Neural progenitor cell (in vitro differentiated cells): ENCODE data around the gene STOML2. TPM values are rescaled to one million over a fixed set of nuclear protein-coding genes. Genes with fewer than 3 reads are reported as not detected.

Experiments used
- DNase-seq: peaks from one replicate; pipeline ENCODE4 v3.0.0-alpha.2; 2016; ENCODE audit warnings: low spot score
- H2AFZ ChIP-seq: fragments of 200-600 bp; sonication (generic); replicated peaks from 2 replicates; pipeline ENCODE4 v1.6.1; 2016; ENCODE audit warnings: antibody characterized with exemption
- H3F3A ChIP-seq: fragments of 200-600 bp; sonication (generic); 2 replicates; pipeline ENCODE4 v1.6.1; 2016; ENCODE audit warnings: antibody characterized with exemption, low read depth
- H3K27ac ChIP-seq: fragments of 200-600 bp; sonication (generic); 2 replicates; pipeline ENCODE4 v1.5.1; 2016; ENCODE audit warnings: mild to moderate bottlenecking
- H3K27me3 ChIP-seq: fragments of 200-600 bp; sonication (generic); 2 replicates; pipeline ENCODE4 v1.6.1; 2016; ENCODE audit warnings: mild to moderate bottlenecking, moderate library complexity
- H3K36me3 ChIP-seq: fragments of 200-600 bp; sonication (generic); 2 replicates; pipeline ENCODE4 v1.5.1; 2016
- H3K4me1 ChIP-seq: fragments of 200-600 bp; sonication (generic); 2 replicates; pipeline ENCODE4 v1.6.1; 2016; ENCODE audit warnings: mixed run types
- H3K4me2 ChIP-seq: fragments of 200-600 bp; sonication (generic); 2 replicates; pipeline ENCODE4 v1.6.1; 2016
- H3K4me3 ChIP-seq: fragments of 200-600 bp; sonication (generic); 2 replicates; pipeline ENCODE4 v1.5.1; 2016
- H3K79me2 ChIP-seq: fragments of 200-600 bp; sonication (generic); 2 replicates; pipeline ENCODE4 v1.6.1; 2016; ENCODE audit warnings: low read depth
- H3K9ac ChIP-seq: fragments of 200-600 bp; sonication (generic); 2 replicates; pipeline ENCODE4 v1.6.1; 2016
- H3K9me3 ChIP-seq: fragments of 200-600 bp; sonication (generic); 2 replicates; pipeline ENCODE4 v1.5.1; 2016; ENCODE audit warnings: low read depth
- H4K20me1 ChIP-seq: fragments of 200-600 bp; sonication (generic); 2 replicates; pipeline ENCODE4 v1.6.1; 2016; ENCODE audit warnings: low read depth
- H3K27ac Mint-ChIP-seq: 3 replicates; pipeline ENCODE4 v1.8.0; 2021; ENCODE audit warnings: mixed read lengths
- H3K27me3 Mint-ChIP-seq: 2 replicates; pipeline ENCODE4 v1.8.0; 2022; ENCODE audit warnings: low read depth, mild to moderate bottlenecking, inconsistent platforms, moderate library complexity, mixed read lengths; ENCODE audit not compliant: insufficient read depth
- H3K36me3 Mint-ChIP-seq: 3 replicates; pipeline ENCODE4 v1.8.0; 2021; ENCODE audit warnings: mixed read lengths
- H3K4me1 Mint-ChIP-seq: 3 replicates; pipeline ENCODE4 v1.8.0; 2021; ENCODE audit warnings: mixed read lengths
- H3K4me3 Mint-ChIP-seq: 3 replicates; pipeline ENCODE4 v1.8.0; 2021; ENCODE audit warnings: mild to moderate bottlenecking, moderate library complexity, mixed read lengths
- H3K9me3 Mint-ChIP-seq: 3 replicates; pipeline ENCODE4 v1.8.0; 2020; ENCODE audit warnings: mixed read lengths
- CTCF ChIP-seq: fragments of 200-600 bp; sonication (generic); IDR thresholded peaks from 2 replicates; pipeline ENCODE4 v1.5.1; 2017; ENCODE audit warnings: antibody characterized with exemption, mild to moderate bottlenecking
- EZH2 ChIP-seq: fragments of 200-600 bp; sonication (generic); IDR thresholded peaks from 2 replicates; pipeline ENCODE4 v1.6.1; 2017; ENCODE audit warnings: antibody characterized with exemption, mild to moderate bottlenecking, moderate library complexity
- EZH2phosphoT487 ChIP-seq: fragments of 200-600 bp; sonication (generic); IDR thresholded peaks from 2 replicates; pipeline ENCODE4 v1.6.1; 2017; ENCODE audit warnings: antibody characterized with exemption
- total RNA-seq: library from RNA; depleted of rRNA; stranded (reverse); fragments of >200 nt; gene quantifications from 2 replicates; pipeline ENCODE4 v1.2.3, GENCODE V29; 2015; ENCODE audit warnings: low replicate concordance

Gene STOML2
- total RNA-seq, 1 donor from 2014 or later: 114 TPM

GRCh38 chr9:35074791-35075190 lies 28.1 kb downstream of the STOML2 start:
- peaks cover 56% of the 10 kb centered on the region for H3K79me2 ChIP-seq
- peaks cover 32% of the 10 kb centered on the region for H3K36me3 Mint-ChIP-seq
- H3K4me1 Mint-ChIP-seq: peaks cover 47% of the 10 kb centered on the region

GRCh38 chr9:35074141-35074540 lies 28.8 kb downstream of the STOML2 start:
- Mint-ChIP-seq H3K4me3 (no peak overlapping the region), H3K27me3 (peaks cover 7% of the 10 kb centered on the region), H3K36me3 (peaks cover 33% of the 10 kb centered on the region), H3K4me1 (peaks cover 50% of the 10 kb centered on the region), H3K27ac (no peak overlapping the region), H3K9me3 (no peaks in the 10 kb centered on the region)
- no peak overlapping the region for H2AFZ ChIP-seq
- H3K9ac ChIP-seq: no peak overlapping the region
- H3K79me2 ChIP-seq: peaks cover 59% of the 10 kb centered on the region
- TF ChIP-seq EZH2phosphoT487 (no peak), CTCF (no peak), EZH2 (no peak)
- H3K4me2 ChIP-seq: no peak overlapping the region
- no peak overlapping the region for H3K4me3 ChIP-seq
- no peaks in the 10 kb centered on the region for H3K27me3 ChIP-seq
- peak overlapping the region; percentile 94 for H3K27ac ChIP-seq
- peaks cover 27% of the 10 kb centered on the region for H3F3A ChIP-seq
- H3K36me3 ChIP-seq: no peaks in the 10 kb centered on the region
- no peaks in the 10 kb centered on the region for H3K9me3 ChIP-seq
- H4K20me1 ChIP-seq: peaks cover 33% of the 10 kb centered on the region
- peaks cover 27% of the 10 kb centered on the region for H3K4me1 ChIP-seq
- DNase-seq: no peak

More at GRCh38 chr9:35074791-35075190, 28.1 kb downstream of the STOML2 start:
- Histone ChIP-seq H4K20me1 (peaks cover 27% of the 10 kb centered on the region), H3K27ac (no peak overlapping the region), H3K4me3 (no peak overlapping the region), H3K9me3 (no peaks in the 10 kb centered on the region), H3F3A (peaks cover 27% of the 10 kb centered on the region), H3K27me3 (no peaks in the 10 kb centered on the region), H3K4me1 (peaks cover 27% of the 10 kb centered on the region), H3K4me2 (no peak overlapping the region), H3K9ac (no peak overlapping the region), H2AFZ (no peak overlapping the region), H3K36me3 (no peaks in the 10 kb centered on the region)
- DNase-seq: no peak
- H3K9me3 Mint-ChIP-seq: no peaks in the 10 kb centered on the region
- peaks cover 7% of the 10 kb centered on the region for H3K27me3 Mint-ChIP-seq
- no peak overlapping the region for H3K27ac Mint-ChIP-seq
- no peak for TF ChIP-seq EZH2
- TF ChIP-seq CTCF: no peak
- TF ChIP-seq EZH2phosphoT487: no peak
- no peak overlapping the region for H3K4me3 Mint-ChIP-seq

GRCh38 chr9:35073279-35073612 lies 29.7 kb downstream of the STOML2 start:
- Histone ChIP-seq H3K36me3 (no peaks in the 10 kb centered on the region), H2AFZ (no peak overlapping the region), H3K79me2 (peaks cover 59% of the 10 kb centered on the region), H3K4me1 (peaks cover 21% of the 10 kb centered on the region), H3K4me2 (peak overlapping the region; percentile 56), H3K9me3 (no peaks in the 10 kb centered on the region), H3K4me3 (peak overlapping the region; percentile 9), H3K27ac (peak overlapping the region; percentile 94), H3F3A (peaks cover 27% of the 10 kb centered on the region), H3K27me3 (no peaks in the 10 kb centered on the region), H4K20me1 (peaks cover 36% of the 10 kb centered on the region), H3K9ac (peak overlapping the region; percentile 33)
- Mint-ChIP-seq H3K4me1 (peaks cover 49% of the 10 kb centered on the region), H3K9me3 (no peaks in the 10 kb centered on the region), H3K36me3 (peaks cover 40% of the 10 kb centered on the region), H3K4me3 (peak overlapping the region; percentile 96), H3K27ac (peak overlapping the region; percentile 94), H3K27me3 (peaks cover 7% of the 10 kb centered on the region)
- TF ChIP-seq CTCF (no peak), EZH2 (no peak), EZH2phosphoT487 (no peak)
- DNase-seq: no peak
